ENCODE results near the gene GPR21.

DNA sequence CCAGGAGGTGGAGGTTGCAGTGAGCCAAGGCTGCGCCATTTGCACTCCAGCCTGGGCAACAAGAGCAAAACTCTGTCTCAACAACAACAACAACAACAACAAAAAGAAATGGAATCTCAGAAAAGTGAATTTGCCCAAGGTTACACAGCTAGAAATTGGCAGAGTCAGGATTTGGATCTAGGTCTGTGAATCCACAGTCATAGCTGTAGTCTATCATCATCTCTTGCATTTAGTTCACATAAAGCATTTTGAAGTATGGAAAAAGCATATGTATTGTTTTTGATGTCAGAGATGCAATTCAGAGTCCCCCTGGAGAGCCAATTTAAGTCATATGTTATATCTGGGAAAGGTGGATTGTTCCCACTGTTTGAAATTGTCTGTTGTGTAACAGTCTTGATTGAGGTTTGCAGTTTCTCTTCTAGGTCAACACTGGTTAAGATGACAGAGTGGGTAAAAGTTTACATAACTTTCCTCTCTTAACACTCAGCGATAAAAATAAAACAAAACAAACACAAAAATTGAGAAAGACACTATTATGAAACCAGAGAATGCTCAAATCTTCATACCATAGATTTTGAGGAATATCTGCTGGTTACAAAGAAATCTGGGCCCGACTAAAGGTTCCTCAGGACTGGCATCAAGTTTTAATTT, 21.5 kb upstream of the GPR21 start:
- TF ChIP-seq CTCF (IDR thresholded peaks at IDR 0.05) (no peak), POLR2A (IDR thresholded peaks at IDR 0.05) (no peak)
